Testis (tissue), 2 donors: ENCODE results near the gene TEP1.

ENCODE experiments used
- CTCF ChIP-seq, 3 experiments: fragments of 450-650 bp in 2 of 3; fragments of 200-600 bp in 1 of 3; sonication (generic) in 1 of 3; IDR thresholded peaks; one replicate each; pipeline ENCODE4 v1.5.1; 2016 to 2019; ENCODE audit warnings: antibody characterized with exemption in 3 of 3, mild to moderate bottlenecking in 2 of 3, moderate library complexity in 1 of 3
- POLR2A ChIP-seq: fragments of 450-650 bp; IDR thresholded peaks from one replicate; pipeline ENCODE4 v1.6.1; 2017; ENCODE audit warnings: antibody characterized with exemption, mild to moderate bottlenecking, moderate library complexity

- TF ChIP-seq POLR2A (no peak), CTCF (IDR thresholded peaks at IDR 0.05) (no peak)
These were observed 33.6 kb upstream of the TEP1 start for GRCh38 chr14:20446889-20447288.
